NCI-H524 treated with DMSO at 0.1 percent for 48 hours (cell line): Measurements from ENCODE around the gene DHRSX.
"Not testable (repeated sequence)": the region's sequence is repeated elsewhere in the genome, so short reads cannot be mapped to it uniquely, and the experiment has no call there.

Source experiments
- DNase-seq: peaks from one replicate; lab custom pipeline; 2025; lab: John Stamatoyannopoulos, UW

DHRSX gene

DNA sequence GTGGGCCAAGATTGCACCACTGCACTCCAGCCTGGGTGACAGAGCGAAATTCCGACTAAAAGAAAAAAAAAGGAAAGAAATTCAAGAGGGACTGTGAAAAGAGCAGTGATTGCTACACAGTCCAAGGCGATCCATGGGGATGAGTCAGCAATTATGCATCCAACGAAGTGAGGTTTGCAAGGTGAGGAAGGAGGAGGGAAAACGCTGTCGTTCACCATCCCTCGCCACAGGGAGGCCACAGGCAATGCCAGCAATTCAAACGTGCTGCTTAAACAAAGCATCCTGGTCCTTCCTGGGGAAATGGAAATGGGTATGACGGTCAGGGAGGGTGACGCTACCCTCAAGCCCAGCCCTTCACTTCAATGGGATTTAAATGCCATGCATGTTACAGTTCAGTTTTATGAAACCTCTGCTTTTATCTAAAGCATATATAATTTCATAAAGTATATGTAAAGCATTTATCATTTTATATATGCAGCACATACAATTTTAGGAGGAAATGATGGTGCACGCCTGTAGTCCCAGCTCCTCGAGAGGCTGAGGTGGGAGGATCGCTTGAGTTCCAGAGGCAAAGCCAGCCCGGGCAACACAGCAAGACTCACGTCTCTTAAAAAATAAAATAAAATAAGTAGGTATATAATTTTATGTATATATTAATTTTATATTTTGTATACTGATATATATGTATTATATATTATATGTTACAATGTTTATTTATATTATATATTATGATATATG, 108.7 kb downstream of the DHRSX start:
- no peak for DNase-seq

- DNase-seq = no peak
These were observed 110.0 kb downstream of the DHRSX start for GRCh38 chrX:2390754-2391153.

GRCh38 chrX:2389731-2390130, 111.0 kb downstream of the DHRSX start:
- not testable (repeated sequence) for DNase-seq

DNA sequence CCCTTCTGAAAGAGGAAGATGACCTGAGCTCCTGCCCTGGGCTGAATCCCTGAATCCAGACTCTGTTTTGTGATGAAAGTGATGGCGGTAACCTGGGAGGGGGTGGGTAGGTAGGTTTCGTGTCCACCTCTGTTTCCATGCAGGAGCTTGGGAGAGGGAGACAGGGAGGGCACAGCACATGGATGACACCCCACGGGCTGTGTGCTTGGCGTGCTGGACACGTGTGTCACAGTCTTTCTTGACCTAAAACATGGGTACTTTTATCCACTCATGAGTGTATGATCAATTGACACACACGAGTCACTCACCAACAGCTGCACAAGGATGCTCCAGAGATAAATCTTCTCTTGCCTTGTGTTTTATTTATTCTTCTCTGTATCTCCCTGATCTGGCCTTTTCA, 111.5 kb downstream of the DHRSX start:
- no peak for DNase-seq

GRCh38 chrX:2388669-2389068, 112.1 kb downstream of the DHRSX start:
- no peak for DNase-seq

- DNase-seq = no peak
These were observed 113.0 kb downstream of the DHRSX start for GRCh38 chrX:2387614-2388239.

- DNase-seq = no peak
These were observed 115.6 kb downstream of the DHRSX start for GRCh38 chrX:2385224-2385623.

GRCh38 chrX:2384486-2384885, 116.3 kb downstream of the DHRSX start:
- DNase-seq = no peak

- no peak for DNase-seq
These were observed 117.0 kb downstream of the DHRSX start for GRCh38 chrX:2383735-2384134.

DNA sequence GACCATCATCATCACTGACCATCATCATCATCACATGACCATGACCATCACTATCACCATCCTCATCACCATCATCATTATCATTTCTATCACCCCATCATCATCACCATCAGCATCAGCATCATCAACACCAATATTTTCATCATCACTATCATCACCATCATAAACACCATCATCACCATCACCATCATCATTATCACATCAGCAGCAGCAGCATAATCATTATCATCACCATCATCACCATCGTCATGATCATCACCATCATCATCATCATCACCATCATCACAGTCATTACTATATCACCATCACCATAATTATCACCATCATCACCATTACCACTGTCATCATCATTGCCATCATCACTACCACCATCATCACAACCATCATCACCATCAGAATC, 117.6 kb downstream of the DHRSX start:
- DNase-seq = no peak

GRCh38 chrX:2382433-2383048, 118.2 kb downstream of the DHRSX start:
- DNase-seq = not testable (repeated sequence)

DNA sequence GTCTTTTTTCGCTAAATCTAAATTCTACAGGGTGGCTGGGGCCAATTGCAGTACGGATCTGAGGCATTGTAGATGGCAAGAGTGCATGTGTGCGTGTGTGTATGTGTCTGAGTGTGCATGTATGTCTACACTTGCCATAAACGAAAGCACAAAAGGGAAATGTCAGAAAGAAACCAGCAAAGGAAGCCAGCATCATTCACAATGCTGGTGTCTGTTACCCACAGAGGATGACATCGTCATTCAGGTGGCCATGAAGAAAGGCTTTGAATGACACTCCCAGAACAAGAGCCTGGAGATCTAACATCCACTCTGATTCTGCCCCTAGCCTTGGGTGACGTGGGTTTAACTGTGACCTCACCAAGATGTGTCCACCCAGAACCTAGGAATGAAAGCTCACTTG, 124.6 kb downstream of the DHRSX start:
- no peak for DNase-seq

GRCh38 chrX:2374086-2374485, 126.7 kb downstream of the DHRSX start:
- no peak for DNase-seq

GRCh38 chrX:2373615-2374014, 127.2 kb downstream of the DHRSX start:
- DNase-seq = no peak

- no peak for DNase-seq
These were observed 129.6 kb downstream of the DHRSX start for GRCh38 chrX:2371026-2371711.

- DNase-seq = no peak
These were observed 130.3 kb downstream of the DHRSX start for GRCh38 chrX:2370456-2370855.

GRCh38 chrX:2369206-2369605, 131.6 kb downstream of the DHRSX start:
- no peak for DNase-seq

- DNase-seq = no peak
These were observed 140.0 kb downstream of the DHRSX start for GRCh38 chrX:2360731-2361130.

DNA sequence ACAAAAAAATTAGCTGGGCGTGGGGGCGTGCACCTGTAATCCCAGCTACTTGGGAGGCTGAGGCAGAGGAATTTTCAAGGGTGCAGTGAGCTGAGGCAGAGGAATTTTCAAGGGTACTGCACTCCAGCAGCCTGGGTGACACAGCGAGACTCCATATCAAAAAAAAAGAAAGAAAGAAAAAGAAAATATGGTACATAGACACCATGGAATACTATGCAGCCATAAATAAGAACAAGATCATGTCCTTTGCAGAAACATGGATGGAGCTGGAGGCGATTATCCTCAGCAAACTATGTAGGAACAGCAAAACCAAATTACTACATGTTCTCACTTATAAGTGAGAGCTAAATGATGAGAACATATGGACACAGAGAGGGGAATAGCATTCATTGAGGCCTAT, 141.3 kb downstream of the DHRSX start:
- not testable (repeated sequence) for DNase-seq

DNA sequence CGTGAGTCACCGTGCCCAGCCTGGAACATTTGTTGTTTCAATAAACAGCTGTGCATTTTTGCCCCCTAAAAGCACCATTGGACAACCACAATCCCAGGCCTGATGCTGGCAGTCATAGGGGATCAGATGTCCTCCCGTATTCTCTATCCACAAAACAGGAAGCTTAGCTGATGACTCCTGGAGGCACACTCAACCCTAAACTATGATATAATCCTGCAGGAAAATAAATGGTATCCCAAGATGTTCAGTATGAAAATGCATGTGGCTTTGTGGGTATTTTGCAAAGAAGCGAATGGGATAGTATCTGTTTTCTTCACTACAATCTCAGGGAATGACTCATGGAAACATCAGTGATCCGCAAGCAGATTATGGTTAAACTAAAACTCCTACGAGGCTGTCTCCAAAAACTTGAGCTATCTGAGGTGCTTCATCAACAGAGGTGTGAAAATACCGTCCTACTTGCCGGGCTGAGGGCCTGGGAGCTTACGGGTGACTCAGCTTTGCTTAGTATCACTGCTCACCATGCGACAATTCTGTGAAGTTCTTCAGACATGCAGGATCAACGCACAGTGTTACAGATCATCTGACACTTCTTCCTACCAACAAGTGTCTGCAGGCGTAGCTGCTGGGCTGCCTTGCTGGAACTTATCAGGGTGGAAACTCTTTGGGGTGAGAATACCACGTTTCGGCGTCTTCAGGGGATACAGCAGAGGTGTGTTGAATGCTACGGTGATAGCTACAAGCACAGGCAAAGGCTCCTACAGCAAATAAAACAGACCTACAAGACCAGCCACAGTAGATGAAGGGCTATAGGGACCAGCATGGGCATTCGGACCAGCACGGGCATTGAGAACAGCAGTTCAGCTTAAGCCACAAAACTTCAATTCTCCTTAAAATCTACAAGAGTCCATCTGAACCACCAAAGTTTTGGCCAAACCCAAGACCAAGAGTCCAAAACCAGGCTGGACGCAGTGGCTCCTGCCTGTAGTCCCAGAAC, 148.5 kb downstream of the DHRSX start:
- DNase-seq = no peak

- DNase-seq = no peak
These were observed 149.5 kb downstream of the DHRSX start for GRCh38 chrX:2351321-2351720.

- DNase-seq = not testable (repeated sequence)
These were observed 150.1 kb downstream of the DHRSX start for GRCh38 chrX:2350703-2351102.
